Measurements from ENCODE around the gene CEACAM8. TPM values are rescaled to one million over a fixed set of nuclear protein-coding genes. Genes with fewer than 3 reads are reported as not detected.
A peak's percentile ranks its signal among the peaks of the same experiment; 100 is the strongest.

The CEACAM8 gene
- total RNA-seq, 1 experiment from 2014 or later = not detected

- H2BK5ac ChIP-seq (ENCODE audit: insufficient read length, low read length) = no peak overlapping the region
- H2AK5ac ChIP-seq (ENCODE audit: insufficient read length, low read length) = no peak overlapping the region
- H3K79me1 ChIP-seq (ENCODE audit: insufficient read depth, low read depth, low read length, poor library complexity, severe bottlenecking) = no peaks in the 10 kb centered on the region
- H3K4ac ChIP-seq (ENCODE audit: low read depth, low read length) = no peak overlapping the region
- H3K4me1 Mint-ChIP-seq = no peaks in the 10 kb centered on the region
- H3K9me3 ChIP-seq (ENCODE audit: control insufficient read depth, low read depth, low read length) = peaks cover 7% of the 10 kb centered on the region
- no peak overlapping the region for H3K27ac Mint-ChIP-seq
- no peak overlapping the region for H3K4me2 ChIP-seq (ENCODE audit: insufficient read depth, insufficient read length, low read length)
- H2BK15ac ChIP-seq (ENCODE audit: low read depth, low read length) = no peak overlapping the region
- no peak overlapping the region for H3K14ac ChIP-seq (ENCODE audit: insufficient read depth, low read length)
- H4K91ac ChIP-seq (ENCODE audit: insufficient read length, low read depth, low read length) = no peak overlapping the region
- no peak overlapping the region for H3K4me3 Mint-ChIP-seq
- H3K23me2 ChIP-seq (ENCODE audit: insufficient read length, low read depth, low read length, poor library complexity, severe bottlenecking) = no peaks in the 10 kb centered on the region
- H4K8ac ChIP-seq (replicated peaks; ENCODE audit: insufficient read length, low read depth, low read length) = no peak overlapping the region
- H2AFZ ChIP-seq (ENCODE audit: low read length) = no peak overlapping the region
- H3K23ac ChIP-seq (ENCODE audit: insufficient read length, low read depth, low read length) = no peak overlapping the region
- H3K79me2 ChIP-seq (ENCODE audit: insufficient read depth, low read length) = no peaks in the 10 kb centered on the region
- H3T11ph ChIP-seq (ENCODE audit: low read length) = no peak overlapping the region
- H3K18ac ChIP-seq (ENCODE audit: insufficient read length, low read depth, low read length) = no peak overlapping the region
- H2BK120ac ChIP-seq (ENCODE audit: low read depth, low read length, poor library complexity, severe bottlenecking) = no peak overlapping the region
- WGBS (ENCODE audit: extremely low coverage, insufficient read length, low lambda C conversion rate) = no CpG with 5 or more reads among the region's 14 CpGs
- TF ChIP-seq CTCF (conservative IDR thresholded peaks at IDR 0.05) = peak; percentile 83
- H2BK20ac ChIP-seq (ENCODE audit: low read depth, low read length, poor library complexity, severe bottlenecking) = no peak overlapping the region
- H3K4me1 ChIP-seq (ENCODE audit: insufficient read depth, low read length) = no peaks in the 10 kb centered on the region
- no peak overlapping the region for H3K27ac ChIP-seq (ENCODE audit: insufficient read length, low read depth, low read length)
- DNase-seq = peak; percentile 76
- H3K27me3 Mint-ChIP-seq (ENCODE audit: low read depth) = peaks cover 4% of the 10 kb centered on the region; the same call in 1 of the 2 replicates
- H3K9me3 Mint-ChIP-seq = peaks cover 29 to 79% of the 10 kb centered on the region in 2 experiments
- H3K36me3 Mint-ChIP-seq (ENCODE audit: insufficient read depth in 1 of 3, low read depth in 3 of 3) = peaks cover 0 to 3% (median 0%) of the 10 kb centered on the region in 3 experiments; a peak in 1 of 7 replicates
- no peak overlapping the region for H4K5ac ChIP-seq (ENCODE audit: insufficient read length, low read depth, low read length)
- H3K27me3 ChIP-seq (ENCODE audit: insufficient read depth, low read length) = no peaks in the 10 kb centered on the region
- no peak overlapping the region for H3K56ac ChIP-seq (ENCODE audit: insufficient read length, low read depth, low read length)
- no peak overlapping the region for H2BK12ac ChIP-seq (ENCODE audit: insufficient read length, low read depth, low read length)
- H4K20me1 ChIP-seq (ENCODE audit: control insufficient read depth, insufficient read depth, insufficient read length) = no peaks in the 10 kb centered on the region
- no peak overlapping the region for H3K9ac ChIP-seq (ENCODE audit: extremely low read depth, insufficient read length, low read length)
Observed at GRCh38 chr19:42606660-42607351, 12.1 kb upstream of the CEACAM8 start.

Data from H9 (cell line).